Activated CD8-positive, alpha-beta T cell treated with anti-CD3 and anti-CD28 coated beads for 36 hours (primary cell): Measurements from ENCODE around the gene TGFB1I1. TPM values are rescaled to one million over a fixed set of nuclear protein-coding genes. Genes with fewer than 3 reads are reported as not detected.

Experiments
- ATAC-seq: fragments of 200-7000 bp; cut with Tn5 transposase; one replicate; pipeline ENCODE4 v1.10.0; 2021; ENCODE audit warnings: mild to moderate bottlenecking, moderate library complexity
- CTCF ChIA-PET: fragments of 350-600 bp; sonication (Branson Sonifier 250); formaldehyde crosslinking; loops from one replicate; lab custom pipeline; 2021; ENCODE audit warnings: antibody characterized with exemption; lab: Charles Lee
- POLR2A ChIA-PET: fragments of 350-600 bp; sonication (Branson Sonifier 250); formaldehyde crosslinking; loops from one replicate; lab custom pipeline; 2021; ENCODE audit warnings: antibody characterized with exemption; lab: Charles Lee
- DNase-seq: peaks from one replicate; pipeline ENCODE4 v3.0.0-alpha.2; 2020
- H3K27ac Mint-ChIP-seq: one replicate; pipeline ENCODE4 v1.8.0; 2021; ENCODE audit warnings: mild to moderate bottlenecking, mixed read lengths
- H3K27me3 Mint-ChIP-seq: one replicate; pipeline ENCODE4 v1.8.0; 2021; ENCODE audit warnings: mixed read lengths
- H3K36me3 Mint-ChIP-seq: one replicate; pipeline ENCODE4 v1.8.0; 2021; ENCODE audit warnings: low read depth, mixed read lengths
- H3K4me1 Mint-ChIP-seq: one replicate; pipeline ENCODE4 v1.8.0; 2021; ENCODE audit warnings: low read depth, mixed read lengths
- H3K4me3 Mint-ChIP-seq: one replicate; pipeline ENCODE4 v1.8.0; 2021; ENCODE audit warnings: mild to moderate bottlenecking, moderate library complexity, mixed read lengths
- H3K9me3 Mint-ChIP-seq: one replicate; pipeline ENCODE4 v1.8.0; 2021; ENCODE audit warnings: mixed read lengths
- CTCF ChIP-seq: fragments of 200-600 bp; IDR thresholded peaks from one replicate; pipeline ENCODE4 v1.8.0; 2022; ENCODE audit warnings: antibody characterized with exemption, mild to moderate bottlenecking
- intact Hi-C: fragments of 100-400 bp; cut with micrococcal nuclease; formaldehyde crosslinking; loops from one replicate; pipeline ENCODE4 v1.10.0; 2022
- total RNA-seq, 2 experiments: library from RNA; stranded (reverse); gene quantifications; one replicate each; pipeline ENCODE4 v1.2.3, GENCODE V29; 2021

The TGFB1I1 gene
- total RNA-seq, 2 experiments from 2014 or later, result 0.92 to 1.2 TPM

- Mint-ChIP-seq H3K4me3 (no peak overlapping the region), H3K27ac (no peak overlapping the region), H3K4me1 (peaks cover 3% of the 10 kb centered on the region), H3K9me3 (no peaks in the 10 kb centered on the region), H3K36me3 (peaks cover 10% of the 10 kb centered on the region), H3K27me3 (no peaks in the 10 kb centered on the region)
- TF ChIP-seq CTCF, result no peak
- ChIA-PET CTCF (interaction anchor here (0.5 to 1.5 kb wide), 2 partner anchors 29 to 187 kb away, joined by 3 to 4 read pairs; no protein-coding TSS in a partner anchor), POLR2A (no interaction called here)
- no peak for ATAC-seq
- no peak for DNase-seq
- intact Hi-C loops, result no loop called here
Observed at GRCh38 chr16:31489616-31490584, 17.9 kb downstream of the TGFB1I1 start.

DNA sequence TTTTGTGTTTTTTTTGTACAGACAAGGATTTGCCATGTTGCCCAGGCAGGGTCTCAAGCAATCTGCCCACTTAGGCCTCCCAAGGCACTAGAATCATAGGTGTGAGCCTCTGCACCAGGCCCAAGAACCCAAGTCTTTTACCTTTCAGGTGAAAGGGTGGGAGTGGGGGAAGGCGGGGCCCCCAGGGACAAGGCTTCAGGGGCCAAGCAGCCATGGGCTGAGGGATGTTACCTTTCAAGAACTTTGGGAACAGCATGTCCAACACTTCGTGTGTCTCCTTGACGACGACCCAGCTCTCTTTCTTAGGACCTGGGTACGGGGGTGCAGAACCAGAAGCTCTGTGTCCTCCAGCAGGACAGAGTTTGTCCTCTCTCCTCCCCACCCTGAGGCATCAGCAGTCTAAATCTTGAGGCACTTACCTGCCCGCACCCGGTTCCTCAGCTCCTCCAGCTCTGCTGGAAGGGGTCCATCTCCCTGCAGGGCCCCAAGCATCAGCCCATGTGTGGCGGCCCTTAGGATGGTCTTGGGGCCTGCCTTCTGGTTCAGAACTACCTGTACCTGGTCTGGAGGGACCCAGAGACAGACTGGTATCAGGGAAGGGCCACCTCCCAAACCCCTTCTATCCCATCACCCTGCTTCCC is 19.9 kb downstream of the TGFB1I1 start:
- POLR2A ChIA-PET, result interaction anchor here (1.2 kb wide), 1 partner anchor 15 kb away, joined by 3 read pairs; no protein-coding TSS in a partner anchor
- CTCF ChIA-PET, result no interaction called here
- no peaks in the 10 kb centered on the region for H3K9me3 Mint-ChIP-seq

DNA sequence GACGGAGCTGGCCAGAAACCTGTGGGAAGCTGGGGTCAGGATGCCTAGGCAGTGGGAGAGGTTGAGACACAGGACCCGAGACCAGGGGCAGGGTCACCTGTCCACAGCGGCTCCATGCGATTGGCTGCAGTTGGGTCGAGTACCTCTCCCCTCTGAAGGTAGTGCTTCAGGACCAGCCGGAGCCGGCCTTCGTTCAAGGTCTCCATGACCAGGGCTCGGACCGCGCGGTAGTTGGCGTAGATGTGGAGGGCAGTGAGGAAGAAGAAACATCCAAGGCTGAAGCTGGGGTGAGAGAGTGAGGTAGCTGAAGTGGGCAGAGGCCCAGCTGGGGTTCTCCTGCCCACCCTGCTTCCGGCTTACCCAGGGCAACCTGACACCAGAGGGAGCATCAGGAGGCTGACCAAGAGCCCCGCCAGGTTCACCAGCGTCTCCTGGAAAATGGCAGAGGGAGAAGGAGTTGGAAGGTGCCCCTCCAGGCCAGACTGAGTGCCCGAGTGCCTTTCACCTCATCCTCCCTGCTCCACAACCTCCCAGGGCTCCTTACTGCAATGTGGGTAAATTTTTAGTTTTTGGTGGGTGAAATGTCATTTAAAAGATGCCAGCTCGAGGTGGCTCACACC is 21.7 kb downstream of the TGFB1I1 start:
- POLR2A ChIA-PET, result interaction anchor here (1.2 kb wide), 1 partner anchor 13 kb away, joined by 3 read pairs; no protein-coding TSS in a partner anchor
- no peaks in the 10 kb centered on the region for H3K4me1 Mint-ChIP-seq
- no peak overlapping the region for H3K4me3 Mint-ChIP-seq
- H3K27ac Mint-ChIP-seq, result no peak overlapping the region
- H3K36me3 Mint-ChIP-seq, result peaks cover 10% of the 10 kb centered on the region
- no peak for TF ChIP-seq CTCF
- H3K27me3 Mint-ChIP-seq, result no peaks in the 10 kb centered on the region
- H3K9me3 Mint-ChIP-seq, result no peaks in the 10 kb centered on the region
- intact Hi-C loops, result no loop called here
- CTCF ChIA-PET, result no interaction called here
- ATAC-seq, result no peak
- DNase-seq, result no peak

More for the DNA sequence above, 19.9 kb downstream of the TGFB1I1 start:
- Mint-ChIP-seq H3K36me3 (peaks cover 10% of the 10 kb centered on the region), H3K4me3 (no peak overlapping the region), H3K27ac (no peak overlapping the region), H3K27me3 (no peaks in the 10 kb centered on the region), H3K4me1 (peaks cover 3% of the 10 kb centered on the region)
- TF ChIP-seq CTCF, result no peak
- no peak for ATAC-seq
- intact Hi-C loops, result no loop called here
- DNase-seq, result no peak

DNA sequence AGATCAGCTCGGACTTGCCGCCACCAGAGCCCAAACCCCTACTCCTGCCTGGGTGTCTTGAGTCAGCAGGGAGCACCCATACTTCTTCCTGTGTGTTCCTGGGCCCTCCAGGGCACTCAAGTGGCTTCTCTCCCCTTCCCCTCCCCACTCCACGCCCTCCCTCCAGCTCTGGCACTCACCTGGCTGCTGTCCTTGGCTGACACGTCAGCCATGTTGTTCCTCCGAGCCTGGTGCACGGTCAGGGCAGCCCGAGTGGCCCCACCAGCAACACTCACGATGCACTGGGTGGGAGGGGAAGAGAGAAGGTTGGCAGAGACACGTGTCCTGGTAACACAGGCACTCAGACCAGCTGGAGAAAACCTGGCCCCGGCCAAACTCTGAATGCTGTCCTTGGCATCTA is 24.7 kb downstream of the TGFB1I1 start:
- CTCF ChIA-PET, result no interaction called here

More for the DNA sequence above, 24.7 kb downstream of the TGFB1I1 start:
- Mint-ChIP-seq H3K4me1 (no peaks in the 10 kb centered on the region), H3K36me3 (peaks cover 13% of the 10 kb centered on the region), H3K27ac (no peak overlapping the region), H3K27me3 (no peaks in the 10 kb centered on the region), H3K9me3 (no peaks in the 10 kb centered on the region), H3K4me3 (no peak overlapping the region)
- intact Hi-C loops, result no loop called here
- TF ChIP-seq CTCF, result no peak
- POLR2A ChIA-PET, result interaction anchor here (1.1 kb wide), 1 partner anchor 11 kb away, joined by 5 read pairs; the partner anchor contains the start of gene RUSF1
- ATAC-seq (no peak), DNase-seq (no peak)
